HCT116 (cell line): ENCODE results near the gene MRPL16. TPM values are rescaled to one million over a fixed set of nuclear protein-coding genes. Genes with fewer than 3 reads are reported as not detected.

ENCODE experiments used
- ATAC-seq: fragments of 200-7000 bp; cut with Tn5 transposase; 2 replicates; pipeline ENCODE4 v1.9.1; 2020; ENCODE audit warnings: mild to moderate bottlenecking, moderate library complexity
- BruUV-seq: library from RNA; stranded (reverse); fragments of 400-500 nt; replicated peaks from 2 replicates; lab custom pipeline; 2021; lab: Mats Ljungman, UMichigan
- CTCF ChIA-PET: fragments of 300-600 bp; sonication (Branson Sonifier 250); formaldehyde crosslinking; loops from one replicate; lab custom pipeline; 2021; ENCODE audit warnings: antibody characterized with exemption; lab: Charles Lee
- POLR2A ChIA-PET: fragments of 300-600, 350-600 bp; sonication (Branson Sonifier 250); formaldehyde crosslinking; loops from one replicate; lab custom pipeline; 2021; ENCODE audit warnings: antibody characterized with exemption; lab: Charles Lee
- RAD21 ChIA-PET, 2 experiments: fragments of 300-600 bp; sonication (Branson Sonifier 250); formaldehyde crosslinking; loops; one replicate each; lab custom pipeline; 2023; ENCODE audit warnings: low total read pairs in 2 of 2; ENCODE audit not compliant: uncharacterized antibody in 2 of 2, unreplicated experiment in 2 of 2, low non-redundant PET in 1 of 2; lab: Charles Lee
- DNase-seq: peaks from one replicate; pipeline ENCODE4 v3.0.0-alpha.2; 2010; ENCODE audit warnings: low read depth, low spot score
- H2AFZ ChIP-seq: fragments of 200-600 bp; shearing (Covaris generic), sonication (generic); 2 replicates; pipeline ENCODE4 v1.6.1; 2017; ENCODE audit warnings: low read depth, mixed run types, mixed read lengths, antibody characterized with exemption, low read length; ENCODE audit not compliant: poor library complexity, severe bottlenecking
- H3K27ac ChIP-seq: 2 replicates; pipeline ENCODE4 v1.5.1; 2012; ENCODE audit warnings: low read depth, low read length
- H3K27me3 ChIP-seq: fragments of 200-600 bp; sonication (generic); 2 replicates; pipeline ENCODE4 v1.6.1; 2016; ENCODE audit warnings: mixed run types, low read length, mixed read lengths; ENCODE audit not compliant: insufficient read depth
- H3K36me3 ChIP-seq, 2 experiments: fragments of 200-500 bp in 1 of 2; fragments of 200-600 bp in 1 of 2; sonication (Bioruptor generic) in 1 of 2; sonication (generic) in 1 of 2; 2 replicates each; pipeline versions ENCODE4 v1.5.1 to v1.6.1; 2014 to 2016; ENCODE audit warnings: low read length in 2 of 2, inconsistent platforms in 1 of 2, mixed read lengths in 1 of 2, mixed run types in 1 of 2; ENCODE audit not compliant: insufficient read depth in 2 of 2, control insufficient read depth in 1 of 2
- H3K4me1 ChIP-seq, 2 experiments: fragments of 200-600 bp in 1 of 2; sonication (generic) in 1 of 2; 2 replicates each; pipeline versions ENCODE4 v1.5.1 to v1.6.1; 2012 to 2017; ENCODE audit warnings: low read length in 2 of 2, inconsistent platforms in 1 of 2, mild to moderate bottlenecking in 1 of 2, mixed read lengths in 1 of 2, mixed run types in 1 of 2, moderate library complexity in 1 of 2; ENCODE audit not compliant: insufficient read depth in 2 of 2, control insufficient read depth in 1 of 2
- H3K4me2 ChIP-seq: fragments of 200-600 bp; sonication (generic); 2 replicates; pipeline ENCODE4 v1.6.1; 2017; ENCODE audit warnings: mixed run types, low read length, mixed read lengths
- H3K4me3 ChIP-seq, 2 experiments: fragments of 200-600 bp in 1 of 2; sonication (generic) in 1 of 2; replicated peaks in 1 of 2; 2 replicates each; pipeline ENCODE4 v1.5.1; 2011 to 2016; ENCODE audit warnings: low read length in 2 of 2, control low read depth in 1 of 2, low read depth in 1 of 2, mild to moderate bottlenecking in 1 of 2, mixed read lengths in 1 of 2, mixed run types in 1 of 2
- H3K79me2 ChIP-seq: fragments of 200-600 bp; sonication (generic); 2 replicates; pipeline ENCODE4 v1.6.1; 2017; ENCODE audit warnings: mild to moderate bottlenecking, mixed run types, low read length, moderate library complexity, mixed read lengths; ENCODE audit not compliant: insufficient read depth
- H3K9ac ChIP-seq: fragments of 200-600 bp; sonication (generic); 2 replicates; pipeline ENCODE4 v1.6.1; 2016; ENCODE audit warnings: low read length, mixed read lengths
- H3K9me2 ChIP-seq: fragments of 200-600 bp; sonication (generic), shearing (Covaris generic); 2 replicates; pipeline ENCODE4 v1.6.1; 2017; ENCODE audit warnings: mixed run types, mild to moderate bottlenecking, moderate library complexity; ENCODE audit not compliant: insufficient read depth
- H3K9me3 ChIP-seq, 2 experiments: fragments of 200-500 bp in 1 of 2; fragments of 200-600 bp in 1 of 2; sonication (Bioruptor generic) in 1 of 2; sonication (generic) in 1 of 2; 2 replicates each; pipeline ENCODE4 v1.6.1; 2014 to 2017; ENCODE audit warnings: low read length in 2 of 2, mixed read lengths in 2 of 2, inconsistent platforms in 1 of 2, low read depth in 1 of 2, mild to moderate bottlenecking in 1 of 2, mixed run types in 1 of 2, moderate library complexity in 1 of 2; ENCODE audit not compliant: control insufficient read depth in 1 of 2, insufficient read depth in 1 of 2
- H4K20me1 ChIP-seq: fragments of 200-600 bp; sonication (generic), shearing (Covaris generic); 2 replicates; pipeline ENCODE4 v1.6.1; 2017; ENCODE audit warnings: mixed run types, mild to moderate bottlenecking, moderate library complexity; ENCODE audit not compliant: insufficient read depth
- CBX3 ChIP-seq: IDR thresholded peaks from 2 replicates; pipeline ENCODE4 v1.6.1; 2012; ENCODE audit warnings: low read depth
- CEBPB ChIP-seq: IDR thresholded peaks from 2 replicates; pipeline ENCODE4 v1.6.1; 2012; ENCODE audit warnings: low read depth
- ELF1 ChIP-seq: IDR thresholded peaks from 2 replicates; pipeline ENCODE4 v1.6.1; 2012; ENCODE audit warnings: low read depth, borderline replicate concordance
- EZH2 ChIP-seq: fragments of 200-600 bp; sonication (generic); IDR thresholded peaks from 2 replicates; pipeline ENCODE4 v1.6.1; 2017; ENCODE audit warnings: antibody characterized with exemption, mixed run types
- EZH2phosphoT487 ChIP-seq: fragments of 200-600 bp; IDR thresholded peaks from 2 replicates; pipeline ENCODE4 v1.6.1; 2018; ENCODE audit warnings: antibody characterized with exemption, borderline replicate concordance
- JUND ChIP-seq: IDR thresholded peaks from 2 replicates; pipeline ENCODE4 v1.6.1; 2012
- POLR2A ChIP-seq: IDR thresholded peaks from 2 replicates; pipeline ENCODE4 v1.7.0; 2011; ENCODE audit warnings: borderline replicate concordance; ENCODE audit not compliant: insufficient read depth, insufficient read length; ENCODE audit errors: extremely low read depth
- RAD21 ChIP-seq: IDR thresholded peaks from 2 replicates; pipeline ENCODE4 v1.6.1; 2012; ENCODE audit warnings: low read depth, mild to moderate bottlenecking
- SIN3A ChIP-seq: IDR thresholded peaks from 2 replicates; pipeline ENCODE4 v1.6.1; 2012; ENCODE audit warnings: low read depth
- SP1 ChIP-seq: IDR thresholded peaks from 2 replicates; pipeline ENCODE4 v1.6.1; 2012; ENCODE audit warnings: low read depth
- SRF ChIP-seq: IDR thresholded peaks from 2 replicates; pipeline ENCODE4 v1.6.1; 2012; ENCODE audit warnings: low read depth
- TCF7L2 ChIP-seq: IDR thresholded peaks from 2 replicates; pipeline ENCODE4 v1.7.0; 2011; ENCODE audit warnings: borderline replicate concordance, inconsistent platforms; ENCODE audit not compliant: insufficient read depth, insufficient read length; ENCODE audit errors: extremely low read depth
- YY1 ChIP-seq: IDR thresholded peaks from 2 replicates; pipeline ENCODE4 v1.6.1; 2011; ENCODE audit warnings: low read length, low read depth, moderate library complexity, mild to moderate bottlenecking; ENCODE audit not compliant: insufficient replicate concordance; ENCODE audit errors: extremely low read depth
- ZFX ChIP-seq: fragments of 450-650 bp; IDR thresholded peaks from 2 replicates; pipeline ENCODE4 v1.6.1; 2017
- ZNF274 ChIP-seq: fragments of 200-500 bp; sonication (Bioruptor generic); IDR thresholded peaks from 2 replicates; pipeline ENCODE4 v1.6.1; 2014; ENCODE audit warnings: mild to moderate bottlenecking, low read depth, low read length, inconsistent platforms
- intact Hi-C: fragments of 100-400 bp; cut with micrococcal nuclease; formaldehyde crosslinking; loops from 2 replicates; pipeline ENCODE4 v1.10.0; 2022
- total RNA-seq: library from RNA; stranded (reverse); gene quantifications from one replicate; pipeline ENCODE4 v1.2.1, GENCODE V29; 2021; ENCODE audit not compliant: unreplicated experiment
- TF ChIP-seq, protein P1 (sequence below): IDR thresholded peaks from 2 replicates; pipeline ENCODE4 v1.6.1; 2012
- TF ChIP-seq, protein P2 (sequence below): IDR thresholded peaks from 2 replicates; pipeline ENCODE4 v1.6.1; 2012
- TF ChIP-seq, protein P3 (sequence below): IDR thresholded peaks from 2 replicates; pipeline ENCODE4 v1.6.1; 2011; ENCODE audit warnings: mild to moderate bottlenecking, low read length, moderate library complexity; ENCODE audit not compliant: insufficient replicate concordance; ENCODE audit errors: extremely low read depth
- TF ChIP-seq, protein P4 (sequence below): IDR thresholded peaks from 2 replicates; pipeline ENCODE4 v1.6.1; 2012; ENCODE audit warnings: low read depth
- TF ChIP-seq, protein P5 (sequence below), 3 experiments: fragments of 200-600 bp in 1 of 3; sonication (generic) in 1 of 3; IDR thresholded peaks in 2 of 3; conservative IDR thresholded peaks in 1 of 3; 2 replicates each; pipeline ENCODE4 v1.5.1; 2012 to 2017; ENCODE audit warnings: low read depth in 2 of 3, low read length in 2 of 3, antibody characterized with exemption in 1 of 3, borderline replicate concordance in 1 of 3, control low read depth in 1 of 3, mild to moderate bottlenecking in 1 of 3, mixed read lengths in 1 of 3, mixed run types in 1 of 3, moderate library complexity in 1 of 3; ENCODE audit not compliant: insufficient read depth in 1 of 3

Gene MRPL16
- total RNA-seq, 1 experiment from 2014 or later = 61.0 TPM

DNA sequence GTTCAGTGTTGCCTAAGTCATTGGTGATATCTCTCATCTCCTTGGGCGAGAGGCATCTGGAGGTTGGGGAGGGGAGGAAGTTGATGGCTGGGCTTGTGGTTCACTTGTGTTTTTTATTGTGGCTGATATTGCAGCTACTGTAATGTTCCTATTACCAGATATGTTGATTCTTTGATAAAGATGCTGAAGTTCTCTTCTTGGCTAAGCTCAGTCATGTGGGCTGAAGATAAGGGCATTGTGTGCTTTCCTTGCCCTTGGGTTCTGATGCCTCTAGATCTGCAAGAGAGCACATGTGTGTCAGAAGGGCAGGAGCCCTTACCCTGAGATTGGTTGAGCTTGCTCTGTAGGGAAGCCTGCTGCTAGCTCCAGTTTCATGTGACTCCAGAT, 43.4 kb downstream of the MRPL16 start:
- no TSS peak for BruUV-seq
- POLR2A ChIA-PET = interaction anchor here (2.1 kb wide), 1 partner anchor 13 kb away, joined by 6 read pairs; the partner anchor contains the start of gene STX3
- no peak for ATAC-seq

More for the DNA sequence above, 43.4 kb downstream of the MRPL16 start:
- RAD21 ChIA-PET = no interaction called here
- Histone ChIP-seq H3K27me3 (no peaks in the 10 kb centered on the region), H3K4me2 (no peak overlapping the region), H3K9me2 (no peaks in the 10 kb centered on the region), H3K79me2 (peaks cover 80% of the 10 kb centered on the region), H3K4me3 (no peak overlapping the region), H3K9ac (no peak overlapping the region), H3K36me3 (no peaks in the 10 kb centered on the region), H3K27ac (no peak overlapping the region), H2AFZ (no peak overlapping the region), H3K9me3 (no peaks in the 10 kb centered on the region), H4K20me1 (no peaks in the 10 kb centered on the region), H3K4me1 (peaks cover 0 to 5% of the 10 kb centered on the region in 2 experiments; a peak in 1 of 4 replicates)
- no peak for TF ChIP-seq YY1
- no peak for TF ChIP-seq EZH2phosphoT487
- TF ChIP-seq SRF = no peak
- TF ChIP-seq, protein P1, sequence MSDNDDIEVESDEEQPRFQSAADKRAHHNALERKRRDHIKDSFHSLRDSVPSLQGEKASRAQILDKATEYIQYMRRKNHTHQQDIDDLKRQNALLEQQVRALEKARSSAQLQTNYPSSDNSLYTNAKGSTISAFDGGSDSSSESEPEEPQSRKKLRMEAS = no peak
- no peak for TF ChIP-seq CBX3
- TF ChIP-seq, protein P2, sequence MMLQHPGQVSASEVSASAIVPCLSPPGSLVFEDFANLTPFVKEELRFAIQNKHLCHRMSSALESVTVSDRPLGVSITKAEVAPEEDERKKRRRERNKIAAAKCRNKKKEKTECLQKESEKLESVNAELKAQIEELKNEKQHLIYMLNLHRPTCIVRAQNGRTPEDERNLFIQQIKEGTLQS = no peak
- TF ChIP-seq, protein P3, sequence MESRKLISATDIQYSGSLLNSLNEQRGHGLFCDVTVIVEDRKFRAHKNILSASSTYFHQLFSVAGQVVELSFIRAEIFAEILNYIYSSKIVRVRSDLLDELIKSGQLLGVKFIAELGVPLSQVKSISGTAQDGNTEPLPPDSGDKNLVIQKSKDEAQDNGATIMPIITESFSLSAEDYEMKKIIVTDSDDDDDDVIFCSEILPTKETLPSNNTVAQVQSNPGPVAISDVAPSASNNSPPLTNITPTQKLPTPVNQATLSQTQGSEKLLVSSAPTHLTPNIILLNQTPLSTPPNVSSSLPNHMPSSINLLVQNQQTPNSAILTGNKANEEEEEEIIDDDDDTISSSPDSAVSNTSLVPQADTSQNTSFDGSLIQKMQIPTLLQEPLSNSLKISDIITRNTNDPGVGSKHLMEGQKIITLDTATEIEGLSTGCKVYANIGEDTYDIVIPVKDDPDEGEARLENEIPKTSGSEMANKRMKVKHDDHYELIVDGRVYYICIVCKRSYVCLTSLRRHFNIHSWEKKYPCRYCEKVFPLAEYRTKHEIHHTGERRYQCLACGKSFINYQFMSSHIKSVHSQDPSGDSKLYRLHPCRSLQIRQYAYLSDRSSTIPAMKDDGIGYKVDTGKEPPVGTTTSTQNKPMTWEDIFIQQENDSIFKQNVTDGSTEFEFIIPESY = no peak
- TF ChIP-seq ZFX = no peak
- TF ChIP-seq ELF1 = no peak
- TF ChIP-seq CEBPB = no peak
- TF ChIP-seq EZH2 = no peak
- no peak for TF ChIP-seq RAD21
- no peak for TF ChIP-seq SP1
- no peak for TF ChIP-seq JUND
- no peak for TF ChIP-seq ZNF274
- TF ChIP-seq, protein P4, sequence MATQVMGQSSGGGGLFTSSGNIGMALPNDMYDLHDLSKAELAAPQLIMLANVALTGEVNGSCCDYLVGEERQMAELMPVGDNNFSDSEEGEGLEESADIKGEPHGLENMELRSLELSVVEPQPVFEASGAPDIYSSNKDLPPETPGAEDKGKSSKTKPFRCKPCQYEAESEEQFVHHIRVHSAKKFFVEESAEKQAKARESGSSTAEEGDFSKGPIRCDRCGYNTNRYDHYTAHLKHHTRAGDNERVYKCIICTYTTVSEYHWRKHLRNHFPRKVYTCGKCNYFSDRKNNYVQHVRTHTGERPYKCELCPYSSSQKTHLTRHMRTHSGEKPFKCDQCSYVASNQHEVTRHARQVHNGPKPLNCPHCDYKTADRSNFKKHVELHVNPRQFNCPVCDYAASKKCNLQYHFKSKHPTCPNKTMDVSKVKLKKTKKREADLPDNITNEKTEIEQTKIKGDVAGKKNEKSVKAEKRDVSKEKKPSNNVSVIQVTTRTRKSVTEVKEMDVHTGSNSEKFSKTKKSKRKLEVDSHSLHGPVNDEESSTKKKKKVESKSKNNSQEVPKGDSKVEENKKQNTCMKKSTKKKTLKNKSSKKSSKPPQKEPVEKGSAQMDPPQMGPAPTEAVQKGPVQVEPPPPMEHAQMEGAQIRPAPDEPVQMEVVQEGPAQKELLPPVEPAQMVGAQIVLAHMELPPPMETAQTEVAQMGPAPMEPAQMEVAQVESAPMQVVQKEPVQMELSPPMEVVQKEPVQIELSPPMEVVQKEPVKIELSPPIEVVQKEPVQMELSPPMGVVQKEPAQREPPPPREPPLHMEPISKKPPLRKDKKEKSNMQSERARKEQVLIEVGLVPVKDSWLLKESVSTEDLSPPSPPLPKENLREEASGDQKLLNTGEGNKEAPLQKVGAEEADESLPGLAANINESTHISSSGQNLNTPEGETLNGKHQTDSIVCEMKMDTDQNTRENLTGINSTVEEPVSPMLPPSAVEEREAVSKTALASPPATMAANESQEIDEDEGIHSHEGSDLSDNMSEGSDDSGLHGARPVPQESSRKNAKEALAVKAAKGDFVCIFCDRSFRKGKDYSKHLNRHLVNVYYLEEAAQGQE = no peak
- no peak for TF ChIP-seq TCF7L2
- TF ChIP-seq, protein P5, sequence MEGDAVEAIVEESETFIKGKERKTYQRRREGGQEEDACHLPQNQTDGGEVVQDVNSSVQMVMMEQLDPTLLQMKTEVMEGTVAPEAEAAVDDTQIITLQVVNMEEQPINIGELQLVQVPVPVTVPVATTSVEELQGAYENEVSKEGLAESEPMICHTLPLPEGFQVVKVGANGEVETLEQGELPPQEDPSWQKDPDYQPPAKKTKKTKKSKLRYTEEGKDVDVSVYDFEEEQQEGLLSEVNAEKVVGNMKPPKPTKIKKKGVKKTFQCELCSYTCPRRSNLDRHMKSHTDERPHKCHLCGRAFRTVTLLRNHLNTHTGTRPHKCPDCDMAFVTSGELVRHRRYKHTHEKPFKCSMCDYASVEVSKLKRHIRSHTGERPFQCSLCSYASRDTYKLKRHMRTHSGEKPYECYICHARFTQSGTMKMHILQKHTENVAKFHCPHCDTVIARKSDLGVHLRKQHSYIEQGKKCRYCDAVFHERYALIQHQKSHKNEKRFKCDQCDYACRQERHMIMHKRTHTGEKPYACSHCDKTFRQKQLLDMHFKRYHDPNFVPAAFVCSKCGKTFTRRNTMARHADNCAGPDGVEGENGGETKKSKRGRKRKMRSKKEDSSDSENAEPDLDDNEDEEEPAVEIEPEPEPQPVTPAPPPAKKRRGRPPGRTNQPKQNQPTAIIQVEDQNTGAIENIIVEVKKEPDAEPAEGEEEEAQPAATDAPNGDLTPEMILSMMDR (IDR thresholded peaks at IDR 0.05 in 2 of 3, conservative IDR thresholded peaks at IDR 0.05 in 1 of 3; ENCODE audit: borderline replicate concordance in 1 of 3, insufficient read depth in 1 of 3, low read depth in 2 of 3, low read length in 2 of 3) = no peak
- TF ChIP-seq SIN3A = no peak
- TF ChIP-seq POLR2A = no peak
- CTCF ChIA-PET = interaction anchor here (1.2 kb wide), 1 partner anchor 13 kb away, joined by 6 read pairs; the partner anchor contains the start of gene STX3
- intact Hi-C loops = no loop called here
- DNase-seq = no peak
